Panc1 (cell line): ENCODE data around the gene PCNX2.

Experiments used
- CTCF ChIP-seq: fragments of 450-650 bp; IDR thresholded peaks from 2 replicates; pipeline ENCODE4 v1.5.1; 2017; ENCODE audit warnings: mild to moderate bottlenecking
- POLR2AphosphoS5 ChIP-seq: IDR thresholded peaks from 2 replicates; pipeline ENCODE4 v1.6.1; 2012; ENCODE audit warnings: mild to moderate bottlenecking, low read depth, low read length, moderate library complexity
- SIN3A ChIP-seq: IDR thresholded peaks from 2 replicates; pipeline ENCODE4 v1.6.1; 2012; ENCODE audit warnings: low read depth, mild to moderate bottlenecking, low read length, moderate library complexity, borderline replicate concordance; ENCODE audit not compliant: insufficient read depth

- TF ChIP-seq CTCF (no peak), POLR2AphosphoS5 (no peak), SIN3A (no peak)
Measured at GRCh38 chr1:233295975-233296322, 424 bp upstream of the PCNX2 start.
